ENCODE results near the gene RTKN.

GRCh38 chr2:74474481-74474880, 32.7 kb upstream of the RTKN start:
- TF ChIP-seq CTCF (IDR thresholded peaks at IDR 0.05) (no peak), POLR2A (IDR thresholded peaks at IDR 0.05) (no peak)

Measured in adrenal gland (tissue), 5 donors.